ENCODE results near the gene MAP4.

GRCh38 chr3:47841786-47842349 lies 174.3 kb downstream of the MAP4 start:
- TF ChIP-seq CTCF (IDR thresholded peaks at IDR 0.05 in 4 of 5, conservative IDR thresholded peaks at IDR 0.05 in 1 of 5), result no peak
- TF ChIP-seq POLR2A (IDR thresholded peaks at IDR 0.05), result no peak
